HL-60 (cell line): ENCODE data around the gene IFT25.

ENCODE experiments used
- CTCF ChIP-seq: IDR thresholded peaks from one replicate; pipeline ENCODE4 v1.5.1; 2011; ENCODE audit warnings: low read length, control low read depth, inconsistent platforms; ENCODE audit not compliant: insufficient read depth
- GABPA ChIP-seq: IDR thresholded peaks from 2 replicates; pipeline ENCODE4 v1.6.1; 2012; ENCODE audit warnings: low read depth
- POLR2AphosphoS5 ChIP-seq: IDR thresholded peaks from 2 replicates; pipeline ENCODE4 v1.6.1; 2012; ENCODE audit warnings: low read depth
- REST ChIP-seq: IDR thresholded peaks from 2 replicates; pipeline ENCODE4 v1.6.1; 2012; ENCODE audit warnings: low read depth; ENCODE audit not compliant: insufficient replicate concordance

- TF ChIP-seq CTCF (no peak), POLR2AphosphoS5 (no peak), REST (no peak), GABPA (no peak)
Observed at GRCh38 chr1:53871773-53872484, 73.6 kb downstream of the IFT25 start.
